ENCODE measurements around the gene CCM2L.
"Not testable (repeated sequence)": the region's sequence is repeated elsewhere in the genome, so short reads cannot be mapped to it uniquely, and the experiment has no call there.

CCM2L gene

DNA sequence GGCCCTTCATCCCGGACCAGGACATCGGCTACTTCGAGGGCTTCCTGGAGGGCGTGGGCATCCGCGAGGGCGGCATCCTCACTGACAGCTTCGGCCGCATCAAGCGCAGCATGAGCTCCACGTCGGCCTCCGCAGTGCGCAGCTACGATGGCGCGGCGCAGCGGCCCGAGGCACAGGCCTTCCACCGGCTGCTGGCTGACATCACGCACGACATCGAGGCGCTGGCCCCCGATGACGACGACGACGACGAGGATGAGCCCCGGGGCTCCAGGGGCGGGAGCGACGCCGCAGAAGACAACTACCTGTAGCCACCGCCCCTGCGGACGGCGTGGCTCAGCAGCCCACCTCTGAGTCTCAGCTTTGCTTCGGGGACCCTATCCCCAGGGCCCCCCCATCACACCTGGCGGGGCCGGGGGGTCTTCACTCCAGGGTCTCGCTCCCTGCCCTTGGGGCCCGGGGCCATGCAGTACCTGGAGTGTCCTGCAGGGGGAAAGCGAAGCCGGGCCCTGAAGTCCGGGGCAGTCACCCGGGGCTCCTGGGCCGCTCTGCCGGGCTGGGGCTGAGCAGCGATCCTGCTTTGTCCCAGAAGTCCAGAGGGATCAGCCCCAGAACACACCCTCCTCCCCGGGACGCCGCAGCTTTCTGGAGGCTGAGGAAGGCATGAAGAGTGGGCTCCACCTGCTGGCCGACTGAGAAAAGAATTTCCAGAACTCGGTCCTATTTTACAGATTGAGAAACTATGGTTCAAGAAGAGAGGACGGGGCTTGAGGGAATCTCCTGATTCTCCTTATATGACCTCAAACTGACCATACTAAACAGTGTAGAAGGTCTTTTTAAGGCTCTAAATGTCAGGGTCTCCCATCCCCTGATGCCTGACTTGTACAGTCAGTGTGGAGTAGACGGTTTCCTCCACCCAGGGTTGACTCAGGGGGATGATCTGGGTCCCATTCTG lies 21.0 kb downstream of the CCM2L start:
- DNase-seq = peak; percentile 90

DNA sequence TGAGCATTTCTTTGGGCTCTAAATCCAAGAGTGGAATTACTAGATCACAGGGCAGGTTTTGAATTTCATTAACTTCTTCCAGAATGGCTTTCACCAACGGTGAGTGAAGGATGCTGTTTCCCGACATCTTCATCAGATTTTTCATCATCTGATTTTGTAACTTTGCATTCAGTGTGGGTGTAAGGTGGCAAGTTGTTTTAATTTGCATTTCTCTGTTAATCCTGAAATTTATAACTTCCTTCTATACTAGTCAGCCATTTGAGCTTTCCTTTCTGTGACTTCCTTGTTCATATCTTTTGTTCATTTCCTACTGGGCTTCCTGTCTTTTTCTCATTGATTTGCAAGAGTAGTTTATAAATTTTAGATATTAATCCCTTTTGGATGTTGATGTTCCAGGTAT lies 23.1 kb downstream of the CCM2L start:
- DNase-seq = no peak

DNA sequence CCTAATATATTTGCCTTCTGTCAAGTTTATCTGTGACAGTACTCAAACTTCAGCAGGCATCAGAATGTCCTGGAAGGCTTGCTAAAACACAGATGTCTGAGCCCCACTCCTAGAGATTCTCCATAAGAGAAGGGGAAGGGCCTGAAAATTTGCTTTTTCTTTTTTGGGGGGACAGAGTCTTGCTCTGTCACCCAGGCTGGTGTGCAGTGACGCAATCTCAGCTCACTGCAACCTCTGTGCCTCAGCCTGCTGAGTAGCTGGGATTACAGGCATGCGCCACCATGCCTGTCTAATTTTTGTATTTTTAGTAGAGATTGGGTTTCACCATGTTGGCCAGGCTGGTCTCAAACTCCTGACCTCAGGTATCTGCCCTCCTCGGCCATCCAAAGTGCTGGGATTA lies 23.5 kb downstream of the CCM2L start:
- DNase-seq = not testable (repeated sequence)

DNA sequence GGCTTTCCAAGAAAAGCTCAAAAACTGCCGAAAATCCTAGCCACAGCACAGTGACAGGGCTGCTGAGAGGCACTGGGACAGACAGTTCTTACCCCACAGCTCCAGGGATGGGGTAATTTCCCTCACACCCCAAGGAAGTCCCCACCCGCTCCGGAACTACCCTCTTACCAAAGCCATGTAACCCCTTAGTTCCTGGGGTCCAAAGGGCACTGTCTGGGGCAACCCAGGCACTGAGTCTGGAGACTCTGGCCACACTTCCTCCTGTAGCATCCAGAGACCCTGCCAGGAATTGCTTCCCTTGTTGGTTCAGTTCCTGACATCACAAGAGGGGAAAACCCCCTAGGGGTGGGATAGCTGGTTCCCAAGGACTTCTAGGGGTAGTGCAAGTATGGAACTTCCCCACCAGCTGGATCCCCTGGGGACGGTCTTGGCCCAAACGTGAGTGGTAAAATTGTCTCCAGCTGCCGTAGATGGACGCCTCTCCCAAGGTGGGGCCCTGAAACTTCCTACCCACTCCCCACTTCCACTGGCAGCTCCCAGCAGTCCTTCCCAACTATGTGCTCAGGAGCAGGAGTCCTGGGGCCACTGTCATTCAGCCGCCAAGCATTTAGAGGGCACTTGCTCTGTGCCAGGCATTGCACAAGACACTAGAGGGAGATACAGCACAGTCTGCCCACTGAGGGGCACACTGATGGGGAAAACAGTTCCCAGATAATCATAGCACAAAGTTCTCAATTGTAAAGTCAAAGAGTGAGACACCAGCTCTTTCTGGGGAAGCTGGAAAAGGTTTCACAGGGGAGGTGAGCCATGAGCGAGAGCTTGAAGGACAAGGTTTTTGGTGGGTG lies 24.6 kb downstream of the CCM2L start:
- DNase-seq = peak; percentile 20

DNA sequence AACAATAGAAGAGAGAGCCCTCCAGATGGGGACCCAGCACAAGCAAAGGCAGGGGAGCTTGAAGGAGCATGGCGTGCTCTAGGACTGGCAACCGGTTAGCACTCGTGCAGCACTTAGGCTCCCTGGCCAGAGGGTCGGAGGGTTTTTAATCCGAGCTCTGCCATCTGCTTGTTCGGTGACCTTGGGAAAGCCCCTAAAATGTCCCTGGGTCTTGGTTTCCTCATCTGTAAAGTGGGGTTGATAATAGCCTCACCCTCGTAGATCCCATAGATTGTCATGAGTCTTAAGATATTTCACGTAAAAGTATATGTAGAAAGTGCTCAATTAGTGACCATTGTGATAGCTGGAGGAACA lies 25.2 kb downstream of the CCM2L start:
- DNase-seq = no peak

DNA sequence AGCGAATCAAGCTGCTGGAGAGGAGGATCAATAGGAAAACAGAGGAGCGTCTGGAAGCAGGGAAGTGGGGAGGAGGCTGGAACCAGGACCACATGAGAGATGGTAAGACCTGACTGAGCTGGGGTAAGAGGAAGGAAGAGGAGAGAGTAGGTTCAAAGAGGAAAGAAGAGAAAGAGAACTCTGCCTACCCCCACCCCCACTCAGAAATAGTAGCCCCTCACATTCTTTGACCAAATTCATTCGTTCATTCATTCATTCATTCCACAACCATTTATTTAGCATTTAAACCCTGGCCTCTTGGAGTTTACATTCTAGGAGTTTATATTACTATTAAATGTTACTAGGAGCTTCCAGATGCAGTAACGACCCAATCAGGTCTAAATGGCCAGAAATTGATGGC lies 26.0 kb downstream of the CCM2L start:
- no peak for DNase-seq

DNA sequence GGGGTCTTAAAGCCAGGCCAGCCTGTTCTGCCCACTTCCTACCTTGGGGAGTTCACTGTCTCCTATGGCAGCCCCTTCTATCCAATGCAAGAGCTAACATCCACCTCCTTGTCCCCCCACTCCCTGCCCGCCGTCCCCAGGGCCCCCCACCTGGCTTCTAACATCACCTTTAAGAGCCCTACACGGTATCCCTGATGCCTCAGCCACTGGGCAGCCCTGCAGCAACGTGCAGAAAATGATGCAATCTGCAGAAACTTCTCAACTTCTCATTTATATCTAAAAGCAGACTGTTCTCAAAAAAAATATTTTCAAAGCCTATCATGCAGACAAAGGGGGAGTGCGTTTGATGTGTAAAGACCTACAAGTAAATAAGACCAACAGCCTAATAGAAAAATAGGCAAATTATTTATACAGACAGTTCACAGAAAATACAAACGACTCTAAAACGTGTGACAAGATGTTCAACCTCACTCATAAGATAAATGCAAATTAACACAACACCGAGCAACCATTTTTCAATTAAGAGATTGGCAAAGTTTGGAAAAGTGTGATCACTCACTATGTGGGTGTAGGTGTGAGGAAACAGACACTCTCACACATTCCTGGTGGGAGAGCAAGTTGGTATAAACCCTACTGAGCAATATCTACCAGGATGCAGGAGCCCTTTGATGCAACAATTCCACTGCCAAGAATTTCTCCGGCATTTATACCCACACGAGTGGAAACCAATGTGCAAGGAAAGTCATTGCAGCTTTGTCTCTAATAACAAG lies 26.7 kb downstream of the CCM2L start:
- peak; percentile 46 for DNase-seq

DNA sequence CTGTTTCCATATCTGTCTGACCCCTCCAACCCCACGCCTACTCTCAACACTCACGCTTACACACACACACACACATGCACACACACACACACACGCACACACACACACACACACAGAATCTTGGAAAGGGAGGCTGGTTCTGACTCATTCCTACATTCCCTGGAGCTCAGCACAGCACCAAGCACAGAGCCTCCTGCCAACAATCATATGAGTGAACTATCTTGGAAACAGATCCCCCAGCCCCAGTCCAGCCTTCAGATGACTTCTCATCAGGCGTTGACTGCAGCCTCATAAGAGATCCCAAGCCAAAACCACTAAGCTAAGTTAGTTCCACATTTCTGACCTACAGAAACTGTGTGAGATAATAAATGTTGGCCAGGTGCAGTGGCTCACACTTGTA lies 27.7 kb downstream of the CCM2L start:
- DNase-seq = peak; percentile 61

DNA sequence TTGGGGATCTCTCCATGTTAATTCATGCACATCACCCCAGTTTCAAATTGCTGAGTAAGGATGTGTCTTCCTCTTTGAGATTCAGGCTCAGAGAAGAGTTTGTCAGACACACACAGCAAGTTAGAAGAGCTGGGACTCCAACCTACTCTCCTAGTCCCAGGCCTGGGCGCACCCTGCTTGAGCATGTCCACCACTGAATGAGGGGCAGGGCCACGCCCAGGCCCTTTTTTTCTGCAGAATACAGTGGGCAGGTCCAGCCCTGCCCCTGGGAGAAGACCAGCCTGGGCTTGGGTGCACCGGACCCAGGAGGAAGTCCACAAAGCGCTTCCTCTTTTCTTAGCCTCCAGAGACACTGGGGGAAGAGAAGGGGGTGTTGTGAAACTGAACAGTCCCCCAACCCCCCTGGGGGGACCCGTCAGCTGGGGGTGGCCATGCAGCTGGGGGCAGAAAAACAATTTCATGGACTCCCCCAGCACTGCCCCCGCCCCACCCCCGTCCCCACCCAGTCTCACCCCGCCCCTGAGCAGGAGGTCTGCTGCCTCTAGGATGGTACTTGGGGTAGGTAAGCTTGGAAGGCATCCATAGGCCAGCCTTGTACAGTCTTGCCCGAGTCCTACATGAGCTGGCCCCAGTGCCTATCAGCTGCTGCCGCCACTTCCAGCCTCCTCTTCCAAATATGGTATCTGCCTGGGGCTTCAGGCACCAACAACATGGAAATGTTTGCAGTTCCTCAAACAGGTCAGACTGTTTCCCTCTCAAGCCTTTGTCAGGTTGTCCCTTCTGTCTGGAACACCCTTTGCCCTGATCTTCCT lies 30.1 kb downstream of the CCM2L start:
- no peak for DNase-seq

DNA sequence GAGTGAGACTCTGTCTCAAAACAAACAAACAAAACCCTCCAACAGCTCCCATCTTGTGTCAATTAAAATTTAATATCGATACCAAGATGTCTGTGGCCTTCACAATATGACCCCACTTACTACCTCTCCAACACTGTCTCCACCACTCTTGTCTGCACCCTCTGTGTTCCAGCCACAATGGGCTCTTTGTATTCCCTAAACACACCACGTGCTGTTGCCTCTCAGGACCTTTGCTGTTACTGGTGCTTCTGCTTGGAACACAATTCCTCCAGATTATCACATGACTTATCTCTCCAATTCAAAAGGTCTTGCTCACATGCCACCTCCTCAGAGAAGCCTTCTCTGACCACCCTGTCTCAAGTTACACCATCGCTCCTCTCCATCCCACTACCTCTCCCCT lies 35.8 kb downstream of the CCM2L start:
- DNase-seq = no peak

DNA sequence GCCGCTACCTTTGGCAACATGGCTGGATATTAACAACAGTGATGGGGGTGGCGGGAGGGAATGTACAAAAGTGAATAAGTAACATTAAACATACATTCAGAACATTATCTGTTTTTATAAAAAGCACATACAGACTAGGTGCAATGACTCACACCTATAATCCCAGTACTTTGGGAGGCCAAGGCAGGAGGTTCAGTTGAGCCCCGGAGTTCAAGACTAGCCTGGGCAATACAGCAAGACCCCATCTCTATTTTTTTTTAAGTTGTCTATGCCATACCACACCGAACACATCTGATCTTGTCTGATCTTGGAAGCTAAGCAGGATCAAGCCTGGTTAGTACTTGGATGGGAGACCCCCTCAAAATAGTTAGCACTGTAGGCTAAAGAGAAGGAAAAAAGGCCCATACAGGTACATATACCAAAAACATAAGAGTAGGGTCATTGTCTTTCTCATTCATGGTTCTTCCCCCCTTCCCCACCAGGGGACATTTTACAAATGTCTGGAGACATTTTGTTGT lies 40.1 kb downstream of the CCM2L start:
- DNase-seq = no peak

DNA sequence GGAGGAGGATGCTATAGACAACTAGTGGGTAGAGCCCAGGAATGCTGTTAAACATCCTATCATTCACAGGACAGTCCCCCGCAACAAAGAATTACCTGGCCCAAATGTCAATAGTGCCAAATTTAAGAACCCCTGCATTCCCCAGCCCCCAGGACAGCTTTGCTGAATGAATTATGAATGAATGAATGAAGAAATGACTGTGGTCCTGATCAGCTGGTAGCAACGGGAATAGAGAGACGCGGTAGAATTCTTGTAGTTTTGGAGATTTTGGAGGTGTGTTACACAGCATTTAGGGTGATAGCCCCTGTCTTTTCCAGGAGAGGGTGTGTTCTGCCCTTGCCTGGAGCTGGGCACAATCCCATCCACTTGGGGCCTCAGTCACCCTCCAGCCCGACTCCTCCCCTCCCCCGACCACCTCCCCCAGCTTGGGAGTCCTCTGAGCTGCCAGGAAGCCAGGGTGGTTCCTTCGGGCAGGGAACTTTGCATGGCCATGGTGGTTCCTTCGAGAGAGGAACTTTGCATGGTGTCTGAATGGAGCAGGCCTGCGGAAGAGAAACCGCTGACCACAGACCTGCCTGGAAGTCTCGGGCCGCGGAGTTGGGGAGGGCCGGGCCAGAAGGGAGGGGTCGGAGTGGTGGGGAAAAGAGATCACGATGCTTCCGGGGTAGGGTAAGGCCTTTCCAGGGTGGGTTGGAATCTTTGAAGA lies 40.8 kb downstream of the CCM2L start:
- DNase-seq = no peak

DNA sequence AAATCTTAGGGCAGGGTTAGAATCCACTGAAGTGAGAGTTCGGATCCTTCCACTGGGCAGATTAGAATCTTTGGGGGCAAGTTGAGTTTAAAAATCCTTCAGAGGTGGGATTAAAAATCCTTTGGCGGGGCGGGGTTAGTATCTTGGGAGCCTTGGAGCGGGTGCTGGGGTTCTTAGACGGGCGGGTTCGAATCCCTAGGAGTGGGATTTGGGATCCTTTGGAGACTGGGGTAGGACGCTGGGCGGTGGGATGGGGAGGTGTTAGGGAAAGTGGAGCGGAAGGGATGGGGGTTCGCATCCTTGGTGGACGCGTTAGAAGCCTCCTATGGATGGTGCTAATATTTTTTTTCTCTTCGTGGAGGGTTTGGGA lies 41.5 kb downstream of the CCM2L start:
- DNase-seq = no peak

DNA sequence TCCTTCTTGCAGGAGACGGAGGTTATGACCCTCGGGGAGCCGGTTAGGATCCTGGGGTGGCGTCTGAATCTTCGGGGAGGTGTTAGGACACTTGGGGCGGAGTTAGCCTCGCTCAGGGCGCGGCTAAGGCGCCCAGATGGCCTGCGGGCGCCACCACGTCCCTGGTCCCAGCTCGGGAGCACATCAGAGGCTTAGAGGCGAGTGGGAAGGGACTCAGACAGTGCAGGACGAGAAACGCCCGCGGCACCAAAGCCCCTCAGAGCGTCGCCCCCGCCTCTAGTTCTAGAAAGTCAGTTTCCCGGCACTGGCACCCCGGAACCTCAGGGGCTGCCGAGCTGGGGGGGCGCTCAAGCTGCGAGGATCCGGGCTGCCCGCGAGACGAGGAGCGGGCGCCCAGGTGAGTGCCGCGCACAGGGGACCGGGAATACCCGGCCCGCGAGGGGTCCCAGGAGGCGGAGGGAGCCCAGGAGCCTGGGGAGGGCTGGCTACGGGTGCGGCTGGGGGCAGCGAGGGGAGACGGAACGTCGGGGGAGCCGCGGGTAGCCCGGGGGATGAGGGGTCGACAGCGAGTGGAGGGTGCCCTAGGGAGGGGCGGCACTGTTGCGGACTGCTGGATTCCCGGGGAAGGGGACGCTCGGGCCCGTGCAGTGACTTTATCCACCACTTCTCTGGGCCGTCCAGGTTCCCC lies 42.0 kb downstream of the CCM2L start, which contains the start of gene HCK:
Gene HCK, plus strand, starts transcription at position 153 of the 688 bp plus-strand sequence.
- no peak for DNase-seq

DNA sequence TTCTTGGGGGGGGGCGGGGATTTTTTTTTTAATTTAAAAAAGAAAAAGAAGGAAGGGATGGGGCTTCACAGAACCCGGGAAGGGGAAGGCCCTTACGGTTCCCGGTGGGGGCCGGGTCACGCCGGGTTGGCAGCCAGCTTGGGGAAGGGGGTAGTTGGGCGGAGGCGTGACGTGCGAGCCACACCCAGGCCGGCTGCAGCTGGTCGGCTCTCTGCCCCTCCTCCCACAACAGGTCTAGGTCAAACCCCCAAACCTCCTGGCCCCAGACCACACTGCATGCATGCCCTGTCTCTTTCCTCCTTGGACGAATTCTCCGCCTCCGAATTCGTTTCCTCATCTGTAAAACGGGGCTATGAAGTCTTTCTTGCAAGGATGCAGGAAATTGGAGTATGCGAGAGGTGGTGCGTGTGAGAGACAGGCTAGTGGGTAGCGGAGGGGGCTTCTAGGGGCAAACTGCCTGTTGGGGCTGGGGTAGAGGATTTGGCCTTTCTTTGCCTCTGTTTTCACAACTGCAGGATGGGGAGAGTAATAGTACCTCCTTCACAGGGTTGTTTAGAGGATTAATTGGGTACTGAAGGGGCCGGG lies 42.6 kb downstream of the CCM2L start:
- DNase-seq = no peak

DNA sequence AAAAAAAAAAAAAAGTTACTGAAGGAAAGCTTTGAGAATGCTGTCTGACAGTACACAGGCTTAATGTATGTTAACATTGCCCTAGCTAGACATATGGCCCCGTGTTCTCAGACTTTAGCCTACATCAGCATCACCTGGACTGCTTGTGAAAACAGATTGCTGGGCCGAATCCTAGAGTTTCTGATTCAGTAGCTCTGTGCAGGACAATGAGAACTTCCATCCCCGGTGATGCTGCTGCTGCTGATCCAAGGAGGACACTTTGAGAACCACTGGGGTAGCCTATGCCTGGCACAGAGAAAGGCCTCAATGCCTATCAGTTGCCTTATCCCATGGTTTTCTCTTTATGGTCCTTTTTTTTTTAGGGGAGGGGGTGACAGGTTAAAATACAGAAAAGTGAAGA lies 43.4 kb downstream of the CCM2L start:
- no peak for DNase-seq

DNA sequence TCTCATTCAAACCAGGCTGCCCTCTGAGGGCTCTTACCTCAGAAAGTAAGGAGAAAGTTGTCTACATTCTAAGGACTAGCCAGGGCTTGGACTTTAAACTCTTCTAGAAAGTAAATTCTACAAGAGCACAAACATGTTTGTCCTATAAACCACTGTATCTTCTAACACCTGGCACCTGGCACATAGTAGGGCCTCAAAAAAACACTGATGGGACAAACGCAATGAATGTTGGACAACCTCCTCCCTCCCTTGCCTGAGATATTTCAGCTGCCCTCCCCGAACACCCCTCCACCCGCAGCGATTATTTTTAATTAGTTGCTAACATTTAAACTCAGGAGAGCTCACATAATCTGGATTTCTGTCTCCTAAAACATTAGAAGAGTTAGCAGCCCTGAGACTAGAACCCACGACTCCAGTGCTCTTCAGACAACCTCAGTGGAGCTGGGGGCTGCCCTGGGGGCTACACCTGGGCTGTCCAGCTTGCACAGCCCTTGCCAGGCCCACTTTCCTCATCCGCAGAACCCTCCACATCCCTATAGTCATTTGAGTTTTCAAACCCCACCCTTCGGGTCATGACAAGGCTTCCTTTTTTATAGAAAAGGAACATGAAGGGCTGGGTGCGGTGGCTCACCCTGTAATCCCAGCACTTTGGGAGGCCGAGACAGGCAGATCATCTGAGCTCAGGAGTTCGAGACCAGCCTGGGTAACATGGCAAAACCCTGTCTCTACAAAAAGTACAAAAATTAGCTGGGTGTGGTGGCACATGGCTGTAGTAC lies 46.7 kb downstream of the CCM2L start:
- no peak for DNase-seq

DNA sequence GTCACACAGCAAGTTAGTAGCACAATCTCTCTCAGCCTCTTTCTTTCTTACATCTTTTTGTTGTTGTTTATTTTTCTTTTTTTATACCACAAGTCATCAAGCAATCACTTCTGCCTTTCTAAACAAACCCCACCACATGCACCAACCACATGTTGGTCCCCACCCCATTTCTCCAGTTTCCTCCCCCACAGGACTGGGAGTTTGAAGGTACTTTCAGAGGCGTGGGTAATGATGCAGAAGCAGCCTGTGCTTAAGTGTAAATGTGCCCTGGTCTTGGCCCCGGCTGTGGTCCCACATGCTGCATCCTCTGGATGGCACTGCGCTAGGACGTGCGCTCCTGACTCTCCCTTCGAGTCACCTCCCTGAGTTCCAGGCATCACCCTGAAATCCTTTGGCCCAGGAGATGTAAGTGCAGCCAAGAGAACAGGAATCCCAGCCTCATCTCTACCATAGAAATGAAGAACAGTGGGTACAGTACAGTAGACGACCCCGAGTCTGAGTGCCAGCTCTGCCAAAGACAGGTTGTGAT lies 47.5 kb downstream of the CCM2L start:
- DNase-seq = no peak

DNA sequence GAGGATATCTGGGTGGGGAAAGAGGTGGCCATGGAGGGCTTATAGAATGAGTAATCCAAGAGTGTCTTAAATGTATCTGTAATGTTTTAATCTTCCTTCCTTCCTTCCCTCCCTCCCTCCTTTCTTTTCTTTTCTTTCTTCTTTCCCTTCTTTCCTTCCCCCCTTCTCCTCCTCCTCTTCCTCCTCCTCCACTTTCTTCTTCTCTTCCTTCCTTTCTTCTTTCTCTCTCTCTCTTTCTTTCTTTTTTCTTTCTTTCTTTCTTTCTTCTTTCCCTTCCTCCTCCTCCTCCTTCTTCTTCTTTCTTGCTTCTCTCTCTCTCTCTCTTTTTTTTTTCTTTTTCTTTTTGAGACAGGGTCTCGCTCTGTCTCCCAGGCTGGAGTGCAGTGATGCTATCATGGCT lies 49.0 kb downstream of the CCM2L start:
- DNase-seq = no peak

Measured in fibroblast of skin of back (primary cell).